Panc1 (cell line): ENCODE data around the gene CHRDL2.

Source experiments
- CTCF ChIP-seq: fragments of 450-650 bp; IDR thresholded peaks from 2 replicates; pipeline ENCODE4 v1.5.1; 2017; ENCODE audit warnings: mild to moderate bottlenecking
- POLR2AphosphoS5 ChIP-seq: IDR thresholded peaks from 2 replicates; pipeline ENCODE4 v1.6.1; 2012; ENCODE audit warnings: mild to moderate bottlenecking, low read depth, low read length, moderate library complexity
- REST ChIP-seq, 2 experiments: IDR thresholded peaks; 2 replicates each; pipeline ENCODE4 v1.6.1; 2011 to 2012; ENCODE audit warnings: low read depth in 2 of 2, control low read depth in 1 of 2, low read length in 1 of 2, mild to moderate bottlenecking in 1 of 2, moderate library complexity in 1 of 2; ENCODE audit not compliant: insufficient read depth in 1 of 2

- TF ChIP-seq REST (IDR thresholded peaks at IDR 0.05; ENCODE audit: insufficient read depth in 1 of 2, low read depth in 2 of 2, low read length in 1 of 2) (no peak), CTCF (no peak), POLR2AphosphoS5 (no peak)
Measured at GRCh38 chr11:74646954-74647353, 84.3 kb downstream of the CHRDL2 start.
